Measurements from ENCODE around the gene MAST4. TPM values are rescaled to one million over a fixed set of nuclear protein-coding genes. Genes with fewer than 3 reads are reported as not detected.

Gene MAST4
- total RNA-seq, 1 donor from 2014 or later: 112 TPM

DNA sequence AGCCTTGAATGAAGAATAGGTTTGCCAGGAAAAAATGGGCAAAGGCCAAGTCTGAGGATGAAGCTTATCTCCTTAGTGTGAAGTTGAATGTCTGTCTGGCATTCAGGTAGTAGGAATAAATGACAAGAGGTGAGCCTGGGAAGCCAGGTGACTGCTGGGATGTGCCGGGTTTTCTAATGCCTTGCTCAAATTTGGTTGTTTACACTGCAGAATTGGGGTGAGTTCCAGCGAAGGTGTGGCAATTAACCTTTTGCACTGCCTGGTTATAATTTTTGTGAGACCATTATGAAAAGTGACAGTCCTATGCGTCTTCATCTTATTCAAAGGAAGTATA is 73.6 kb downstream of the MAST4 start:
- H3K4me3 Mint-ChIP-seq (ENCODE audit: unreplicated experiment): no peak overlapping the region
- no peaks in the 10 kb centered on the region for H3K9me3 Mint-ChIP-seq (ENCODE audit: unreplicated experiment)
- peaks cover 1% of the 10 kb centered on the region for H3K27me3 Mint-ChIP-seq (ENCODE audit: unreplicated experiment)
- TF ChIP-seq, protein P1, sequence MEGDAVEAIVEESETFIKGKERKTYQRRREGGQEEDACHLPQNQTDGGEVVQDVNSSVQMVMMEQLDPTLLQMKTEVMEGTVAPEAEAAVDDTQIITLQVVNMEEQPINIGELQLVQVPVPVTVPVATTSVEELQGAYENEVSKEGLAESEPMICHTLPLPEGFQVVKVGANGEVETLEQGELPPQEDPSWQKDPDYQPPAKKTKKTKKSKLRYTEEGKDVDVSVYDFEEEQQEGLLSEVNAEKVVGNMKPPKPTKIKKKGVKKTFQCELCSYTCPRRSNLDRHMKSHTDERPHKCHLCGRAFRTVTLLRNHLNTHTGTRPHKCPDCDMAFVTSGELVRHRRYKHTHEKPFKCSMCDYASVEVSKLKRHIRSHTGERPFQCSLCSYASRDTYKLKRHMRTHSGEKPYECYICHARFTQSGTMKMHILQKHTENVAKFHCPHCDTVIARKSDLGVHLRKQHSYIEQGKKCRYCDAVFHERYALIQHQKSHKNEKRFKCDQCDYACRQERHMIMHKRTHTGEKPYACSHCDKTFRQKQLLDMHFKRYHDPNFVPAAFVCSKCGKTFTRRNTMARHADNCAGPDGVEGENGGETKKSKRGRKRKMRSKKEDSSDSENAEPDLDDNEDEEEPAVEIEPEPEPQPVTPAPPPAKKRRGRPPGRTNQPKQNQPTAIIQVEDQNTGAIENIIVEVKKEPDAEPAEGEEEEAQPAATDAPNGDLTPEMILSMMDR (IDR thresholded peaks at IDR 0.05; ENCODE audit: unreplicated experiment): no peak
- DNase-seq (ENCODE audit: low spot score): no peak
- H3K36me3 Mint-ChIP-seq (ENCODE audit: low read depth, unreplicated experiment): no peaks in the 10 kb centered on the region
- no peaks in the 10 kb centered on the region for H3K4me1 Mint-ChIP-seq (ENCODE audit: unreplicated experiment)
- H3K27ac Mint-ChIP-seq (ENCODE audit: unreplicated experiment): no peak overlapping the region

DNA sequence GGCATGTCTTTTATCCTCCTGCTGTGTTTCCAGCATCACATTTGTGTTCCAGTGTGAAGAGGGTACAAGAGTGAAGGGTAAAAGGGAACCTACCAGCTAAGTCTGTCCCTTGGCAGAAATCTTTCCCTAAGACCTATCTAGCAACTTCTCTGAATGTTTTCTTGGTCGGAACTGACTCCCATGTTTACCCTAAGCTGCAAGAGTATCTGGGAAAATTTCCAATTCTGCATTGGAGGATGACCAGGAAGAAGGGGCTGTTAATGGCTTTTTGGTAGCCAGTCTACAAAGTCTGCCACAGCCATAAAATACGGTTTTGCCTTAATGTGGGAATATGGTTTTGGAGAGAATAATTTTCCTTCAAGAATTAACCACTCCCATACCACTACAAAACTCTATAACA is 75.1 kb downstream of the MAST4 start:
- TF ChIP-seq, protein P1 (IDR thresholded peaks at IDR 0.05; ENCODE audit: unreplicated experiment): no peak
- Mint-ChIP-seq H3K4me3 (ENCODE audit: unreplicated experiment) (no peak overlapping the region), H3K27ac (ENCODE audit: unreplicated experiment) (no peak overlapping the region), H3K36me3 (ENCODE audit: low read depth, unreplicated experiment) (no peaks in the 10 kb centered on the region), H3K4me1 (ENCODE audit: unreplicated experiment) (no peaks in the 10 kb centered on the region), H3K9me3 (ENCODE audit: unreplicated experiment) (no peaks in the 10 kb centered on the region), H3K27me3 (ENCODE audit: unreplicated experiment) (peaks cover 1% of the 10 kb centered on the region)
- no peak for DNase-seq (ENCODE audit: low spot score)

DNA sequence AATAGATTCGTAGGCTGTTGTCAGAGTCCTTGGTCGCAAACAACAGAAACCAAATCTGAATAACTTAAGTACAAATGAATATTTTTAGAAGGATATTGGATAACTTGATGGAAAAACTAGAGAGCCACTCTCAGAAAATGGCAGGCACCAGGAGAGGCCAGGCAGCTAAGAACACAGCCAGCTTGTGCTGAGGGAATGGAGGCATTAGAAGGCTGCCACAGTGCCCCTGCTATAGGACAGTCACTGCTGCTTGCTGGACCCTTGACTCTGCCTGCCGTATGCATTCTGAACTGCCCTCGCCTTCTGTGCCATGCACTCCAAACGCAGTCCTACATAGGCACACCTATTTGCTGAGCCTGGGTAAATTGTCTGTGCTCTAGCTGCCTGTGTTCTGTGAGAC is 78.6 kb downstream of the MAST4 start:
- Mint-ChIP-seq H3K27ac (ENCODE audit: unreplicated experiment) (no peak overlapping the region), H3K9me3 (ENCODE audit: unreplicated experiment) (no peaks in the 10 kb centered on the region)

DNA sequence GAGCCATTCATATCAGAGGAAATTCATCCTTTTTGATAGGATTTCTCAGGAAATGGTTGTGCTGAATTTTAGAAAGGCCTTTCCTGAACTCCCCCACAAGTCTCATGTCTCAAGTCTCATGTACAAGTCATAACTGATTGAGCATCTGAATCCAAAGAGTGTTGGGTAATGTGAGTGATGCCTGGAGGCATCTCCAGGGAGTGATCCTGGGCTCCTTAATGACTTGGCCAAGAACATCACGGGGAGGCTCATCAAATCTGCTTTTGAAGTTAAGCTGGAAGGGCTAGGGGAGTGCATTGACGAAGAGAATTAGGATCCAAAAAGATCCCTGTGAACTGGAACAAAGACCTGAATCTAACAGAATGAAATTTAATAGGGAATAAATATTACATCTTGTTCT is 79.2 kb downstream of the MAST4 start:
- no peak overlapping the region for H3K27ac Mint-ChIP-seq (ENCODE audit: unreplicated experiment)
- H3K36me3 Mint-ChIP-seq (ENCODE audit: low read depth, unreplicated experiment): no peaks in the 10 kb centered on the region
- TF ChIP-seq, protein P1 (IDR thresholded peaks at IDR 0.05; ENCODE audit: unreplicated experiment): no peak
- no peaks in the 10 kb centered on the region for H3K9me3 Mint-ChIP-seq (ENCODE audit: unreplicated experiment)
- no peak overlapping the region for H3K4me3 Mint-ChIP-seq (ENCODE audit: unreplicated experiment)
- H3K27me3 Mint-ChIP-seq (ENCODE audit: unreplicated experiment): no peaks in the 10 kb centered on the region
- no peak for DNase-seq (ENCODE audit: low spot score)
- H3K4me1 Mint-ChIP-seq (ENCODE audit: unreplicated experiment): peaks cover 5% of the 10 kb centered on the region

More for the DNA sequence above, 78.6 kb downstream of the MAST4 start:
- TF ChIP-seq, protein P1 (IDR thresholded peaks at IDR 0.05; ENCODE audit: unreplicated experiment): no peak
- DNase-seq (ENCODE audit: low spot score): no peak
- Mint-ChIP-seq H3K27me3 (ENCODE audit: unreplicated experiment) (no peaks in the 10 kb centered on the region), H3K4me1 (ENCODE audit: unreplicated experiment) (no peaks in the 10 kb centered on the region), H3K36me3 (ENCODE audit: low read depth, unreplicated experiment) (no peaks in the 10 kb centered on the region), H3K4me3 (ENCODE audit: unreplicated experiment) (no peak overlapping the region)

DNA sequence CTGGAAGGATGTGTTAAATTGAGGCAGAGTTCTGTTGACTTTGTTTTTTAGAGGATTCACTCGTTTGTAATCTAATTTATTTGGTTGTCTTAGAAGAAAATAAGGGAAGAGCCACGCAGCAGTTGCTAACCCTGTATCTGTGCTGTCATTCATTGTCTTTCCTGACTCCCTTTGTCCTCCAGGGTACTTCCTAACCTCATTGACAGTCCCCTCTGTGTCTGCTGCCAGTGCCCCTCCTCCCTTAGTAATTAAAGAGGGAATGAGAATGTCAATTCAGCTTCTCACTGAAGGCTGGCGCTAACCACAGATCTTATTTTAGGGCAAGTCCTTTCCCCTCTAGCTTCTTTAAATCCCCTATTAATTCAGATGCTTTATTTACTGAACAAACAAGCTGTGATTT is 84.0 kb downstream of the MAST4 start:
- peaks cover 7% of the 10 kb centered on the region for H3K4me1 Mint-ChIP-seq (ENCODE audit: unreplicated experiment)
- TF ChIP-seq, protein P1 (IDR thresholded peaks at IDR 0.05; ENCODE audit: unreplicated experiment): no peak
- H3K27ac Mint-ChIP-seq (ENCODE audit: unreplicated experiment): no peak overlapping the region
- no peak overlapping the region for H3K4me3 Mint-ChIP-seq (ENCODE audit: unreplicated experiment)
- H3K36me3 Mint-ChIP-seq (ENCODE audit: low read depth, unreplicated experiment): no peaks in the 10 kb centered on the region
- no peak for DNase-seq (ENCODE audit: low spot score)
- H3K27me3 Mint-ChIP-seq (ENCODE audit: unreplicated experiment): no peaks in the 10 kb centered on the region
- no peaks in the 10 kb centered on the region for H3K9me3 Mint-ChIP-seq (ENCODE audit: unreplicated experiment)

Measured in endothelial cell (in vitro differentiated cells).